MM.1S (cell line): ENCODE results near the gene DTNB.

ENCODE experiments used
- DNase-seq: peaks from one replicate; pipeline ENCODE4 v3.0.0-alpha.2; 2015
- H2AFZ ChIP-seq: fragments of 300-600 bp; sonication (generic); 2 replicates; pipeline ENCODE4 v1.6.0; 2016; ENCODE audit warnings: antibody characterized with exemption, low read length
- H3F3A ChIP-seq: fragments of 300-600 bp; sonication (generic); 2 replicates; pipeline ENCODE4 v1.6.1; 2016; ENCODE audit warnings: mild to moderate bottlenecking, antibody characterized with exemption, low read length, moderate library complexity, mixed read lengths; ENCODE audit not compliant: insufficient read depth
- H3K27ac ChIP-seq: fragments of 300-600 bp; sonication (generic); 2 replicates; pipeline ENCODE4 v1.5.1; 2016; ENCODE audit warnings: mild to moderate bottlenecking, low read length
- H3K27me3 ChIP-seq: fragments of 300-600 bp; sonication (generic); replicated peaks from 2 replicates; pipeline ENCODE4 v1.6.0; 2016; ENCODE audit warnings: low read length; ENCODE audit not compliant: insufficient read depth
- H3K36me3 ChIP-seq: fragments of 300-600 bp; sonication (generic); replicated peaks from 2 replicates; pipeline ENCODE4 v1.6.1; 2016; ENCODE audit warnings: mild to moderate bottlenecking, low read length, mixed read lengths; ENCODE audit not compliant: insufficient read depth
- H3K4me1 ChIP-seq: fragments of 300-600 bp; sonication (generic); 2 replicates; pipeline ENCODE4 v1.6.1; 2016; ENCODE audit warnings: low read length, mixed read lengths
- H3K4me2 ChIP-seq: fragments of 300-600 bp; sonication (generic); 2 replicates; pipeline ENCODE4 v1.6.0; 2016; ENCODE audit warnings: low read depth, low read length
- H3K4me3 ChIP-seq: fragments of 300-600 bp; sonication (generic); 2 replicates; pipeline ENCODE4 v1.5.1; 2016; ENCODE audit warnings: low read length, mixed read lengths
- H3K79me2 ChIP-seq: fragments of 300-600 bp; sonication (generic); 2 replicates; pipeline ENCODE4 v1.6.1; 2016; ENCODE audit warnings: mixed run types, low read length, mixed read lengths
- H3K9ac ChIP-seq: fragments of 300-600 bp; sonication (generic); 2 replicates; pipeline ENCODE4 v1.6.1; 2016; ENCODE audit warnings: low read length, mixed read lengths
- H3K9me2 ChIP-seq: fragments of 300-600 bp; sonication (generic); replicated peaks from 2 replicates; pipeline ENCODE4 v1.6.1; 2016; ENCODE audit warnings: mild to moderate bottlenecking, low read length, mixed read lengths; ENCODE audit not compliant: insufficient read depth
- H3K9me3 ChIP-seq: fragments of 300-600 bp; sonication (generic); replicated peaks from 2 replicates; pipeline ENCODE4 v1.6.1; 2016; ENCODE audit warnings: mild to moderate bottlenecking, low read length, mixed read lengths; ENCODE audit not compliant: insufficient read depth
- H4K20me1 ChIP-seq: fragments of 300-600 bp; sonication (generic); 2 replicates; pipeline ENCODE4 v1.6.1; 2016; ENCODE audit warnings: mild to moderate bottlenecking, low read length, moderate library complexity, mixed read lengths; ENCODE audit not compliant: insufficient read depth
- EZH2 ChIP-seq: fragments of 300-600 bp; sonication (generic); optimal IDR thresholded peaks from 2 replicates; pipeline ENCODE3; 2017; ENCODE audit warnings: low read depth, mild to moderate bottlenecking, antibody characterized with exemption, low read length, mixed read lengths
- EZH2phosphoT487 ChIP-seq: fragments of 300-600 bp; sonication (generic); IDR thresholded peaks from 2 replicates; pipeline ENCODE4 v1.6.1; 2018; ENCODE audit warnings: antibody characterized with exemption, low read length
- TF ChIP-seq, protein P1 (sequence below): fragments of 300-600 bp; sonication (generic); IDR thresholded peaks from 2 replicates; pipeline ENCODE4 v1.5.1; 2016; ENCODE audit warnings: antibody characterized with exemption, low read length, mixed read lengths

Gene DTNB

GRCh38 chr2:25411281-25411680 is 262.1 kb downstream of the DTNB start:
- Histone ChIP-seq H2AFZ (peak overlapping the region; percentile 16; the same call in 1 of the 2 replicates), H4K20me1 (no peaks in the 10 kb centered on the region), H3K9ac (no peak overlapping the region), H3K9me2 (no peaks in the 10 kb centered on the region), H3K36me3 (no peaks in the 10 kb centered on the region), H3K9me3 (no peaks in the 10 kb centered on the region), H3K4me2 (peak overlapping the region; percentile 36), H3K27me3 (no peaks in the 10 kb centered on the region), H3F3A (peaks cover 29% of the 10 kb centered on the region), H3K4me3 (no peak overlapping the region; the same call in 1 of the 2 replicates), H3K79me2 (no peaks in the 10 kb centered on the region), H3K27ac (peak overlapping the region; percentile 56; the same call in 1 of the 2 replicates), H3K4me1 (peaks cover 37% of the 10 kb centered on the region)
- TF ChIP-seq, protein P1, sequence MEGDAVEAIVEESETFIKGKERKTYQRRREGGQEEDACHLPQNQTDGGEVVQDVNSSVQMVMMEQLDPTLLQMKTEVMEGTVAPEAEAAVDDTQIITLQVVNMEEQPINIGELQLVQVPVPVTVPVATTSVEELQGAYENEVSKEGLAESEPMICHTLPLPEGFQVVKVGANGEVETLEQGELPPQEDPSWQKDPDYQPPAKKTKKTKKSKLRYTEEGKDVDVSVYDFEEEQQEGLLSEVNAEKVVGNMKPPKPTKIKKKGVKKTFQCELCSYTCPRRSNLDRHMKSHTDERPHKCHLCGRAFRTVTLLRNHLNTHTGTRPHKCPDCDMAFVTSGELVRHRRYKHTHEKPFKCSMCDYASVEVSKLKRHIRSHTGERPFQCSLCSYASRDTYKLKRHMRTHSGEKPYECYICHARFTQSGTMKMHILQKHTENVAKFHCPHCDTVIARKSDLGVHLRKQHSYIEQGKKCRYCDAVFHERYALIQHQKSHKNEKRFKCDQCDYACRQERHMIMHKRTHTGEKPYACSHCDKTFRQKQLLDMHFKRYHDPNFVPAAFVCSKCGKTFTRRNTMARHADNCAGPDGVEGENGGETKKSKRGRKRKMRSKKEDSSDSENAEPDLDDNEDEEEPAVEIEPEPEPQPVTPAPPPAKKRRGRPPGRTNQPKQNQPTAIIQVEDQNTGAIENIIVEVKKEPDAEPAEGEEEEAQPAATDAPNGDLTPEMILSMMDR = no peak
- TF ChIP-seq EZH2phosphoT487 (no peak), EZH2 (no peak)
- DNase-seq = peak; percentile 68

- Histone ChIP-seq H3K27ac (no peak overlapping the region; the same call in 1 of the 2 replicates), H3K4me1 (peaks cover 37% of the 10 kb centered on the region), H4K20me1 (no peaks in the 10 kb centered on the region), H3K9me3 (no peaks in the 10 kb centered on the region), H3F3A (peaks cover 29% of the 10 kb centered on the region), H3K4me3 (no peak overlapping the region), H3K9ac (no peak overlapping the region), H3K4me2 (peak overlapping the region; percentile 36; the same call in 1 of the 2 replicates), H3K36me3 (no peaks in the 10 kb centered on the region), H3K27me3 (no peaks in the 10 kb centered on the region), H3K79me2 (no peaks in the 10 kb centered on the region), H2AFZ (no peak overlapping the region), H3K9me2 (no peaks in the 10 kb centered on the region)
- TF ChIP-seq, protein P1 = no peak
- TF ChIP-seq EZH2 (no peak), EZH2phosphoT487 (no peak)
- no peak for DNase-seq
Observed at GRCh38 chr2:25410370-25410769, 263.0 kb downstream of the DTNB start.

DNA sequence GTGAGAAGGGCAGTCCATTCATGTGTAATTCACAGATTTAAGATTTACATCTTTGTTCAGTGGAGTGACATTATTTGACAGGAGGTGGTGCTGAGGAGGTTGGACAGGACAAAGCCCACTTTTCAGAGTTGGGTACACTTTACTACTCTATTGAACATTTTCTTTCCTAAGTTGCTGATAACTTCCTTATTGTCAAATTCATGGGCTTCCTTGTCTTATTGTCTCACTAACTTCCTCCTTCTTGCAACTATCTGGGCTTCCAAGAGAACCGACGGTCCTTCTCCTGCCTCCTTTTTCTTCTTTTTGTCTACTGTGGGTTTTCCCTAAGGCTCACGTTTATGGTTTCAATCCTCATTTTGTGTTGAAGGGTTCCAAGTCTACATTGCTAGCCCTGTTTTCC is 263.9 kb downstream of the DTNB start:
- H3K9ac ChIP-seq = no peak overlapping the region
- TF ChIP-seq, protein P1 = no peak
- TF ChIP-seq EZH2phosphoT487 (no peak), EZH2 (no peak)
- H3F3A ChIP-seq = peaks cover 29% of the 10 kb centered on the region

More for the DNA sequence above, 263.9 kb downstream of the DTNB start:
- H3K4me3 ChIP-seq = no peak overlapping the region
- H3K4me1 ChIP-seq = peaks cover 33% of the 10 kb centered on the region
- no peaks in the 10 kb centered on the region for H4K20me1 ChIP-seq
- DNase-seq = no peak
- no peak overlapping the region for H3K4me2 ChIP-seq
- H3K9me3 ChIP-seq = no peaks in the 10 kb centered on the region
- no peaks in the 10 kb centered on the region for H3K9me2 ChIP-seq
- no peaks in the 10 kb centered on the region for H3K36me3 ChIP-seq
- no peak overlapping the region for H2AFZ ChIP-seq
- no peak overlapping the region for H3K27ac ChIP-seq
- no peaks in the 10 kb centered on the region for H3K27me3 ChIP-seq
- H3K79me2 ChIP-seq = no peaks in the 10 kb centered on the region
